B cell (primary cell): ENCODE results near the gene ELK4. TPM values are rescaled to one million over a fixed set of nuclear protein-coding genes. Genes with fewer than 3 reads are reported as not detected.
A peak's percentile ranks its signal among the peaks of the same experiment; 100 is the strongest.

ENCODE experiments used
- ATAC-seq: fragments of 200-7000 bp; cut with Tn5 transposase; one replicate; pipeline ENCODE4 v1.10.0; 2021; ENCODE audit warnings: low read depth, mild to moderate bottlenecking, moderate number of reproducible peaks, moderate library complexity
- CTCF ChIA-PET: fragments of 350-600 bp; sonication (Branson Sonifier 250); formaldehyde crosslinking; loops from one replicate; lab custom pipeline; 2021; ENCODE audit warnings: antibody characterized with exemption, inconsistent platforms; lab: Charles Lee
- POLR2A ChIA-PET: fragments of 350-600 bp; sonication (Branson Sonifier 250); formaldehyde crosslinking; loops from one replicate; lab custom pipeline; 2021; ENCODE audit warnings: antibody characterized with exemption; lab: Charles Lee
- DNase-seq: peaks from one replicate; pipeline ENCODE4 v3.0.0; 2013
- H2AFZ ChIP-seq: 2 replicates; pipeline ENCODE4 v1.6.1; 2012; ENCODE audit warnings: mild to moderate bottlenecking, low read depth, low read length; ENCODE audit not compliant: insufficient read depth, poor library complexity, severe bottlenecking
- H3K27ac ChIP-seq, 2 donors: 1 replicate in 1 of 2; 2 replicates in 1 of 2; pipeline ENCODE4 v1.5.1; 2012 to 2013; ENCODE audit warnings: low read length in 2 of 2, mild to moderate bottlenecking in 2 of 2, moderate library complexity in 1 of 2
- H3K27me3 ChIP-seq, 4 experiments: fragments of 200-600 bp in 1 of 4; sonication (generic) in 1 of 4; replicated peaks in 1 of 4; 1 replicate in 2 of 4; 2 replicates in 2 of 4; pipeline versions ENCODE4 v1.6.1 to v1.7.0; 2013 to 2016; ENCODE audit warnings: low read length in 3 of 4, mild to moderate bottlenecking in 2 of 4, mixed read lengths in 1 of 4, moderate library complexity in 1 of 4; ENCODE audit not compliant: insufficient read depth in 4 of 4, control insufficient read depth in 3 of 4; ENCODE audit errors: control extremely low read depth in 1 of 4
- H3K36me3 ChIP-seq, 2 experiments: replicated peaks in 1 of 2; 1 replicate in 1 of 2; 2 replicates in 1 of 2; pipeline versions ENCODE4 v1.6.1 to v1.7.1; 2013; ENCODE audit warnings: low read length in 1 of 2; ENCODE audit not compliant: insufficient read depth in 2 of 2, control insufficient read depth in 1 of 2; ENCODE audit errors: control extremely low read depth in 1 of 2, extremely low read depth in 1 of 2
- H3K4me1 ChIP-seq, 2 donors: fragments of 200-600 bp in 1 of 2; sonication (generic) in 1 of 2; 1 replicate in 1 of 2; 2 replicates in 1 of 2; pipeline versions ENCODE4 v1.5.1 to v1.6.1; 2013 to 2017; ENCODE audit warnings: low read length in 2 of 2; ENCODE audit not compliant: control insufficient read depth in 2 of 2, insufficient read depth in 2 of 2
- H3K4me2 ChIP-seq: replicated peaks from 2 replicates; pipeline ENCODE3; 2012; ENCODE audit warnings: mild to moderate bottlenecking, low read depth, low read length; ENCODE audit not compliant: poor library complexity, severe bottlenecking
- H3K4me3 ChIP-seq, 5 experiments: fragments of 200-600 bp in 1 of 5; sonication (generic) in 1 of 5; 1 replicate in 3 of 5; 2 replicates in 2 of 5; pipeline versions ENCODE4 v1.5.1 to v1.7.0; 2011 to 2016; ENCODE audit warnings: low read length in 4 of 5, mild to moderate bottlenecking in 4 of 5, low read depth in 2 of 5, control low read depth in 1 of 5, moderate library complexity in 1 of 5; ENCODE audit not compliant: insufficient read depth in 1 of 5; ENCODE audit errors: control extremely low read depth in 1 of 5, extremely low read depth in 1 of 5
- H3K79me2 ChIP-seq: fragments of 200-600 bp; sonication (generic); one replicate; pipeline ENCODE4 v1.6.0; 2016; ENCODE audit warnings: low read length; ENCODE audit not compliant: control insufficient read depth, insufficient read depth
- H3K9ac ChIP-seq: fragments of 200-600 bp; sonication (generic); 2 replicates; pipeline ENCODE4 v1.6.1; 2017; ENCODE audit warnings: mild to moderate bottlenecking, low read length, moderate library complexity
- H3K9me3 ChIP-seq, 3 donors: one replicate each; pipeline versions ENCODE4 v1.6.1 to v1.7.1; 2013; ENCODE audit warnings: low read length in 2 of 3; ENCODE audit not compliant: control insufficient read depth in 2 of 3, insufficient read depth in 1 of 3; ENCODE audit errors: control extremely low read depth in 1 of 3
- H4K20me1 ChIP-seq: 2 replicates; pipeline ENCODE4 v1.6.0; 2012; ENCODE audit warnings: mild to moderate bottlenecking, low read length; ENCODE audit not compliant: insufficient read depth, control insufficient read depth, poor library complexity, severe bottlenecking
- H3K27ac Mint-ChIP-seq: one replicate; pipeline ENCODE4 v1.8.0; 2021; ENCODE audit warnings: mixed read lengths
- H3K27me3 Mint-ChIP-seq: one replicate; pipeline ENCODE4 v1.8.0; 2021; ENCODE audit warnings: mixed read lengths
- H3K4me1 Mint-ChIP-seq: one replicate; pipeline ENCODE4 v1.8.0; 2021; ENCODE audit warnings: mixed read lengths
- H3K4me3 Mint-ChIP-seq: one replicate; pipeline ENCODE4 v1.8.0; 2021; ENCODE audit warnings: mixed read lengths
- H3K9me3 Mint-ChIP-seq: one replicate; pipeline ENCODE4 v1.8.0; 2022; ENCODE audit warnings: mixed read lengths; ENCODE audit not compliant: insufficient read depth
- CTCF ChIP-seq: fragments of 200-600 bp; IDR thresholded peaks from one replicate; pipeline ENCODE4 v1.8.0; 2022; ENCODE audit warnings: antibody characterized with exemption, mild to moderate bottlenecking
- EZH2 ChIP-seq: IDR thresholded peaks from 2 replicates; pipeline ENCODE4 v1.6.1; 2012; ENCODE audit warnings: borderline replicate concordance, low read depth, mild to moderate bottlenecking, moderate library complexity, low read length; ENCODE audit not compliant: insufficient read depth, poor library complexity, severe bottlenecking
- WGBS: methylation state at CpG from one replicate; pipeline ENCODE4 v1.1.5; 2013; ENCODE audit warnings: missing lambda C conversion rate; ENCODE audit not compliant: insufficient coverage; 5-methylcytosine and 5-hydroxymethylcytosine counted together
- intact Hi-C: fragments of 100-400 bp; cut with micrococcal nuclease; formaldehyde crosslinking; loops from one replicate; pipeline ENCODE4 v1.10.0; 2022
- polyA plus RNA-seq: library from polyadenylated mRNA; depleted of rRNA; stranded (reverse); fragments of >200 nt; gene quantifications from 2 replicates; pipeline ENCODE4 v1.2.3, GENCODE V29; 2012
- total RNA-seq, 2 donors: library from RNA; stranded (reverse); fragments of 120-200 nt in 1 of 2; gene quantifications; 1 replicate in 1 of 2; 2 replicates in 1 of 2; pipeline versions ENCODE4 v1.2.3 to v1.2.4, GENCODE V29; 2013 to 2022

Gene ELK4
- total and polyA plus RNA-seq, 2 donors (not counting 1 experiment from before 2014, with no cell fraction given) = 11.0 to 151 TPM

GRCh38 chr1:205665201-205666045 is 33.6 kb upstream of the ELK4 start:
- H3K27me3 ChIP-seq = no peaks in the 10 kb centered on the region
- H3K36me3 ChIP-seq = peaks cover 0 to 13% of the 10 kb centered on the region in 2 experiments
- H3K27me3 Mint-ChIP-seq = no peaks in the 10 kb centered on the region
- peaks cover 64% of the 10 kb centered on the region for H3K4me1 Mint-ChIP-seq
- CTCF ChIA-PET = interaction anchor here (1.1 to 23.2 kb wide), 5 partner anchors 8 to 440 kb away, joined by 3 to 943 read pairs (median 124); no protein-coding TSS in a partner anchor
- peaks cover 24% of the 10 kb centered on the region for H3K79me2 ChIP-seq
- peak overlapping the region in 1 of 5 experiments; percentile 33 for H3K4me3 ChIP-seq
- 11% methylated on average over 4 of the region's 9 CpGs for WGBS
- no peak for TF ChIP-seq CTCF
- TF ChIP-seq EZH2 = no peak
- H4K20me1 ChIP-seq = no peaks in the 10 kb centered on the region
- H3K27ac Mint-ChIP-seq = peak overlapping the region; percentile 77
- H3K4me1 ChIP-seq = peaks cover 65 to 69% of the 10 kb centered on the region in 2 donors
- peak overlapping the region; percentile 56 for H3K4me3 Mint-ChIP-seq
- no peaks in the 10 kb centered on the region for H3K9me3 Mint-ChIP-seq
- no peak overlapping the region for H2AFZ ChIP-seq
- H3K9me3 ChIP-seq = no peaks in the 10 kb centered on the region
- H3K27ac ChIP-seq = peak overlapping the region; percentile 76 to 91
- H3K9ac ChIP-seq = peak overlapping the region; percentile 24
- peak; percentile 76 for DNase-seq
- intact Hi-C loops = loop anchor here (2.0 kb wide), 1 partner anchor 15 kb away; the partner anchor contains the start of gene SLC45A3
- peak overlapping the region; percentile 63 for H3K4me2 ChIP-seq
- POLR2A ChIA-PET = no interaction called here
- no peak for ATAC-seq
